Large intestine (tissue), 3 donors: Measurements from ENCODE around the gene LRRC23. TPM values are rescaled to one million over a fixed set of nuclear protein-coding genes. Genes with fewer than 3 reads are reported as not detected.

Experiments used
- DNase-seq, 2 donors: peaks; one replicate each; pipeline versions ENCODE4 v3.0.0 to v3.0.0-alpha.2; 2013
- H3K27ac ChIP-seq: one replicate; pipeline ENCODE4 v1.5.1; 2013; ENCODE audit warnings: low read length
- H3K27me3 ChIP-seq: 2 replicates; pipeline ENCODE4 v1.6.1; 2013; ENCODE audit warnings: low read length; ENCODE audit not compliant: control insufficient read depth, insufficient read depth
- H3K36me3 ChIP-seq: 2 replicates; pipeline ENCODE4 v1.6.1; 2013; ENCODE audit warnings: low read length; ENCODE audit not compliant: control insufficient read depth, insufficient read depth
- H3K4me1 ChIP-seq: one replicate; pipeline ENCODE4 v1.6.1; 2013; ENCODE audit warnings: low read length; ENCODE audit not compliant: control insufficient read depth, insufficient read depth
- H3K4me3 ChIP-seq: one replicate; pipeline ENCODE4 v1.5.1; 2013; ENCODE audit warnings: low read length
- H3K9me3 ChIP-seq: one replicate; pipeline ENCODE4 v1.6.1; 2013; ENCODE audit warnings: mild to moderate bottlenecking, low read depth, low read length, moderate library complexity; ENCODE audit not compliant: control insufficient read depth
- WGBS: methylation state at CpG from one replicate; pipeline ENCODE4 v1.1.5; 2013; ENCODE audit warnings: low lambda C conversion rate; ENCODE audit not compliant: insufficient coverage; 5-methylcytosine and 5-hydroxymethylcytosine counted together
- polyA plus RNA-seq: library from polyadenylated mRNA; unstranded; fragments of 120-200 nt; gene quantifications from one replicate; pipeline ENCODE4 v1.2.1, GENCODE V29; 2013

The LRRC23 gene
- polyA plus RNA-seq, 1 donor = 8.2 TPM

DNA sequence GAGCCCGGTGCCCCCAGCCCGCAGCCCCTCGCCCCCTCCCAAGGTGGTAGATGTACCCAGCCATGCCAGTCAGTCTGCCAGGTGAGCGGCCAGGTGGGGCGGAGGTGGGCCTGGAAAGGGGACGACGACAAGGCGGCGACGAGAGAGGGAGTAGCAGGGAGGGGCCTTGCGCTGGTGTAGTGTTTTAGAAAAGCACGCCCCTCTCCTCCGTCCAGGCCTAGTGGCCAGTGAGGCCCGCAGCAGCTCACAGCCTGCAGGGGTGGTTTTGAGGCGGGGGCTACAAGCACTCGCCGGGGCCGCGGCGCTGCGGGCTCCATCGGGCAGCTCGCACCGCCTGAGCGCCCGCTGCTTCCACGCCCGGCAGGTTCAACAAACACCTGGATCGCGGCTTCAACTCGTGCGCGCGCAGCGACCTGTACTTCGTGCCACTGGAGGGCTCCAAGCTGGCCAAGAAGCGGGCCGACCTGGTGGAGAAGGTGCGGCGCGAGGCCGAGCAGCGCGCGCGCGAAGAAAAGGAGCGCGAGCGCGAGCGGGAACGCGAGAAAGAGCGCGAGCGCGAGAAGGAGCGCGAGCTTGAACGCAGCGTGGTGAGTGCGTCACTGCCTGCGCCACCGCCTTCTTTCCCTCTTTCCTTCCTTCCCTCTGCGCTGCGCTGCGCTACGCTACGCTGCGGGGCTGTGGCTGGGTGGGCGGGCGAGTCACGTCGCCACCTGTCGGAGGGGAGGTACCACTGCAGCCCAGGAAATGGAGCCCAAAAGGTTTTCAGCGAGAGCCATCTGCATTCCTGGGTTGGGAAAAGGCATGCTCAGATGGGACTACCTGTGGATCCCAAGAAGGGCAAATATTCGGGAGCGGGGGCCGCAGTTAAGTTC, 33.1 kb downstream of the LRRC23 start:
- WGBS = 0% methylated on average over 2 of the region's 80 CpGs
- H3K9me3 ChIP-seq = no peaks in the 10 kb centered on the region
- no peaks in the 10 kb centered on the region for H3K27me3 ChIP-seq
- DNase-seq = peak; percentile 97 to 98
- peak overlapping the region; percentile 92 for H3K27ac ChIP-seq
- peaks cover 71% of the 10 kb centered on the region for H3K36me3 ChIP-seq
- H3K4me3 ChIP-seq = peak overlapping the region; percentile 69
- H3K4me1 ChIP-seq = peaks cover 10% of the 10 kb centered on the region

DNA sequence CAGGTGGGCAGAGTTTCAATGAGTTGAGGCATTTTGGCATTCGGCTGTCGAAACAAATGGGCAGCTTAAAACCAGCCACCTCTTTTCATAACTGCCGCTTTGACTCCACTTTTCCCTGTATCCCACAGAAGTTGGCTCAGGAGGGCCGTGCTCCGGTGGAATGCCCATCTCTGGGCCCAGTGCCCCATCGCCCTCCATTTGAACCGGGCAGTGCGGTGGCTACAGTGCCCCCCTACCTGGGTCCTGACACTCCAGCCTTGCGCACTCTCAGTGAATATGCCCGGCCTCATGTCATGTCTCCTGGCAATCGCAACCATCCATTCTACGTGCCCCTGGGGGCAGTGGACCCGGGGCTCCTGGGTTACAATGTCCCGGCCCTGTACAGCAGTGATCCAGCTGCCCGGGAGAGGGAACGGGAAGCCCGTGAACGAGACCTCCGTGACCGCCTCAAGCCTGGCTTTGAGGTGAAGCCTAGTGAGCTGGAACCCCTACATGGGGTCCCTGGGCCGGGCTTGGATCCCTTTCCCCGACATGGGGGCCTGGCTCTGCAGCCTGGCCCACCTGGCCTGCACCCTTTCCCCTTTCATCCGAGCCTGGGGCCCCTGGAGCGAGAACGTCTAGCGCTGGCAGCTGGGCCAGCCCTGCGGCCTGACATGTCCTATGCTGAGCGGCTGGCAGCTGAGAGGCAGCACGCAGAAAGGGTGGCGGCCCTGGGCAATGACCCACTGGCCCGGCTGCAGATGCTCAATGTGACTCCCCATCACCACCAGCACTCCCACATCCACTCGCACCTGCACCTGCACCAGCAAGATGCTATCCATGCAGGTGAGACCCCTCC, 34.0 kb downstream of the LRRC23 start:
- no peak for DNase-seq
- H3K27ac ChIP-seq = peak overlapping the region; percentile 92
- H3K27me3 ChIP-seq = no peaks in the 10 kb centered on the region
- H3K9me3 ChIP-seq = no peaks in the 10 kb centered on the region
- H3K4me1 ChIP-seq = peaks cover 14% of the 10 kb centered on the region
- H3K4me3 ChIP-seq = peak overlapping the region; percentile 69
- WGBS = no CpG with 5 or more reads among the region's 32 CpGs
- peaks cover 66% of the 10 kb centered on the region for H3K36me3 ChIP-seq

DNA sequence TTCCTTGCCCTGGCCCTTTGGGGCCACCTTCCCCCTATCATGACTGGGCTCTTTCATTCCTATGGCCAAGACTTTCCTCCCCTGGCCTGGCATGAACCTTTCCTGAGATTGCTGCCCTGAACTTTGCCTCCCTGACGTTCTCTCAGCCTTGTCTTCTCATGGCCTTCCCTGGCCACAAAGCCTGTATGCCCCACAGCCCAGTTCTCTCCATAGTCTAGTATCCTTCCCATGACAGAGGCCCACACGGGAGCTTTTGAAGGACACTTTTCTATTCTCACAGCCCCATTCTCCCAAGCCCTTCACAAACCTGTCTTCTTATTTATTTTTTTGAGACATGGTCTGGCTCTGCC, 34.5 kb downstream of the LRRC23 start:
- Histone ChIP-seq H3K36me3 (peaks cover 60% of the 10 kb centered on the region), H3K9me3 (no peaks in the 10 kb centered on the region), H3K4me1 (peaks cover 15% of the 10 kb centered on the region), H3K4me3 (no peak overlapping the region), H3K27me3 (no peaks in the 10 kb centered on the region), H3K27ac (no peak overlapping the region)
- DNase-seq = peak in 1 of 2 donors; percentile 29
- WGBS = 0% methylated on average over 1 of the region's 2 CpGs

DNA sequence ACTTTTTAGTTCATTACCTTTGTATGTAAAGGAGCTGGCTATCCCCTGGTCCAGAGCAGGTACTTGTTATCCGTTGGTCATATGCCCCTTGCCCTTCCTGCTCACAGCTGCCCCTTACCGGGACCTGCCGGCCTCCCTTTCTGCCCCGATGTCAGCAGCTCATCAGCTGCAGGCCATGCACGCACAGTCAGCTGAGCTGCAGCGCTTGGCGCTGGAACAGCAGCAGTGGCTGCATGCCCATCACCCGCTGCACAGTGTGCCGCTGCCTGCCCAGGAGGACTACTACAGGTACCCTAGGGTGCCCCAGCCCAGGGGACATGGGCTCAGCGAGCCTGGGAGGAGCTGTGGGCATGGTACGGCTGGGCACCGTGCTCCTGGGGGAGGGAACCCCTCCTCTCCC, 36.6 kb downstream of the LRRC23 start:
- peaks cover 31% of the 10 kb centered on the region for H3K4me1 ChIP-seq
- H3K9me3 ChIP-seq = no peaks in the 10 kb centered on the region
- H3K36me3 ChIP-seq = peaks cover 43% of the 10 kb centered on the region
- H3K27ac ChIP-seq = no peak overlapping the region
- no peak overlapping the region for H3K4me3 ChIP-seq
- no peaks in the 10 kb centered on the region for H3K27me3 ChIP-seq
- whole genome bisulfite sequencing = no CpG with 5 or more reads among the region's 12 CpGs
- no peak for DNase-seq

DNA sequence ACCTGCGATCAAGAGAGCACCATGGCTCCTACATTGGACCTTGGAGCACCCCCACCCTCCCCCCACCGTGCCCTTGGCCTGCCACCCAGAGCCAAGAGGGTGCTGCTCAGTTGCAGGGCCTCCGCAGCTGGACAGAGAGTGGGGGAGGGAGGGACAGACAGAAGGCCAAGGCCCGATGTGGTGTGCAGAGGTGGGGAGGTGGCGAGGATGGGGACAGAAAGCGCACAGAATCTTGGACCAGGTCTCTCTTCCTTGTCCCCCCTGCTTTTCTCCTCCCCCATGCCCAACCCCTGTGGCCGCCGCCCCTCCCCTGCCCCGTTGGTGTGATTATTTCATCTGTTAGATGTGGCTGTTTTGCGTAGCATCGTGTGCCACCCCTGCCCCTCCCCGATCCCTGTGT, 37.2 kb downstream of the LRRC23 start:
- peak in 1 of 2 donors; percentile 20 for DNase-seq
- no CpG with 5 or more reads among the region's 12 CpGs for WGBS
- no peaks in the 10 kb centered on the region for H3K9me3 ChIP-seq
- H3K27ac ChIP-seq = no peak overlapping the region
- no peak overlapping the region for H3K4me3 ChIP-seq
- peaks cover 38% of the 10 kb centered on the region for H3K36me3 ChIP-seq
- no peaks in the 10 kb centered on the region for H3K27me3 ChIP-seq
- H3K4me1 ChIP-seq = peaks cover 29% of the 10 kb centered on the region

DNA sequence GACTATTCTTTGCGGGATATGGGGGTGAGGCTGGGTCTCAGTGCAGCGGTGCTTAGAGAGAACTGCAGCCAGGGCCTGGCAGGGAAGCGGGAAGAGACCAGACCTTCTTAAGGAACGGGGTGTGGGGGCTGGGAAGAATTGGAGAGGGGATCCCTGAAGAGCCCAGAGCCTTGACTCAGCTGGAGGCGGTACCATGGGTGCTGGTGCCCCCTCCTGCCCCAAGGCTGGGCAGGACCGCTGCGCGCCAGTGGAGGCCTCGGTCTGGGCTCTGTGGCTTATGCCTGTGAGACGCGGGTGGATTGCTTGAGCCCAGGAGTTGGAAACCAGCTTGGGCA, 37.7 kb downstream of the LRRC23 start:
- WGBS = no CpG with 5 or more reads among the region's 11 CpGs
- H3K4me1 ChIP-seq = peaks cover 30% of the 10 kb centered on the region
- no peak overlapping the region for H3K4me3 ChIP-seq
- DNase-seq = peak in 1 of 2 donors; percentile 14
- H3K9me3 ChIP-seq = no peaks in the 10 kb centered on the region
- no peak overlapping the region for H3K27ac ChIP-seq
- H3K27me3 ChIP-seq = no peaks in the 10 kb centered on the region
- peaks cover 37% of the 10 kb centered on the region for H3K36me3 ChIP-seq

DNA sequence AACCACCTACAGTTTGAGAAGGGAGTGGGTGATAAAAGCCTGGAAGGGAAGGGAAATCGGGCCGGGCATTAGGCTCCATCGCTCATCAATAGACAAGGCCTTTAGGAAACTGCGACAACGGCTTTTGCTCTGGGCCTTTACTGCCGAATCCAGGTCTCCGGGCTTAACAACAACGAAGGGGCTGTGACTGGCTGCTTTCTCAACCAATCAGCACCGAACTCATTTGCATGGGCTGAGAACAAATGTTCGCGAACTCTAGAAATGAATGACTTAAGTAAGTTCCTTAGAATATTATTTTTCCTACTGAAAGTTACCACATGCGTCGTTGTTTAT, 38.7 kb downstream of the LRRC23 start:
- H3K27me3 ChIP-seq = no peaks in the 10 kb centered on the region
- H3K27ac ChIP-seq = peak overlapping the region; percentile 98
- H3K9me3 ChIP-seq = no peaks in the 10 kb centered on the region
- DNase-seq = peak; percentile 85 to 89
- H3K4me1 ChIP-seq = peaks cover 27% of the 10 kb centered on the region
- no CpG with 5 or more reads among the region's 13 CpGs for WGBS
- H3K36me3 ChIP-seq = peaks cover 36% of the 10 kb centered on the region
- peak overlapping the region; percentile 70 for H3K4me3 ChIP-seq

DNA sequence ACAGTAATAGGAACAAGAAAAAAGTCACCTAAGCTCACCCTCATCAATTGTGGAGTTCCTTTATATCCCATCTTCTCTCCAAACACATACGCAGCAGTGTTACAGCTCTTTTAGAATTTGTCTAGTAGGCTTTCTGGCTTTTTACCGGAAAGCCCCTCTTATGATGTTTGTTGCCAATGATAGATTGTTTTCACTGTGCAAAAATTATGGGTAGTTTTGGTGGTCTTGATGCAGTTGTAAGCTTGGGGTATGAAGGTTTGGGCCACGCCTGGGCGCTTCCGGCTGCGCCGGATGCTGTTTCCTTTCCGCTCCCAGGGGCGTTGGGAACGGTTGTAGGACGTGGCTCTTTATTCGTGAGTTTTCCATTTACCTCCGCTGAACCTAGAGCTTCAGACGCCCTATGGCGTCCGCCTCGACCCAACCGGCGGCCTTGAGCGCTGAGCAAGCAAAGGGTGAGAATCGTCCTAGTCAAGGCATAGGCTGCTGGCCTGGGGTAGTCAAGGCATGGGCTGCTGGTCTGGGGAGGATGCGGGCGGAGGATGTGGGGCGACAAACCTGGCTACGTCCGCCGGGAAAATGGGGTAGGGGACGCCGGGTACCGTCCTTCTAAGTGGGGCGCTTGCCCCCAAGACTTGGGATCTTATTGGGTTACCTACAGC, 39.2 kb downstream of the LRRC23 start, which contains the start of the genes C12orf57 and RNU7-1:
C12orf57 (plus strand) TSS at position 301 of the 659 bp plus-strand sequence; CDS start at position 401, 100 bp downstream.
RNU7-1 (plus strand) TSS at position 95 of the 659 bp plus-strand sequence.
- peak within 1 kb of the TSS; percentile 70 for H3K4me3 ChIP-seq
- no peaks in the 10 kb centered on the region for H3K9me3 ChIP-seq
- H3K27ac ChIP-seq = peak within 1 kb of the TSS; percentile 98
- H3K36me3 ChIP-seq = peaks cover 31% of the 10 kb centered on the region
- DNase-seq = peak; percentile 92 to 95
- no CpG with 5 or more reads among the region's 31 CpGs for WGBS
- H3K4me1 ChIP-seq = peaks cover 25% of the 10 kb centered on the region
- H3K27me3 ChIP-seq = no peaks in the 10 kb centered on the region

DNA sequence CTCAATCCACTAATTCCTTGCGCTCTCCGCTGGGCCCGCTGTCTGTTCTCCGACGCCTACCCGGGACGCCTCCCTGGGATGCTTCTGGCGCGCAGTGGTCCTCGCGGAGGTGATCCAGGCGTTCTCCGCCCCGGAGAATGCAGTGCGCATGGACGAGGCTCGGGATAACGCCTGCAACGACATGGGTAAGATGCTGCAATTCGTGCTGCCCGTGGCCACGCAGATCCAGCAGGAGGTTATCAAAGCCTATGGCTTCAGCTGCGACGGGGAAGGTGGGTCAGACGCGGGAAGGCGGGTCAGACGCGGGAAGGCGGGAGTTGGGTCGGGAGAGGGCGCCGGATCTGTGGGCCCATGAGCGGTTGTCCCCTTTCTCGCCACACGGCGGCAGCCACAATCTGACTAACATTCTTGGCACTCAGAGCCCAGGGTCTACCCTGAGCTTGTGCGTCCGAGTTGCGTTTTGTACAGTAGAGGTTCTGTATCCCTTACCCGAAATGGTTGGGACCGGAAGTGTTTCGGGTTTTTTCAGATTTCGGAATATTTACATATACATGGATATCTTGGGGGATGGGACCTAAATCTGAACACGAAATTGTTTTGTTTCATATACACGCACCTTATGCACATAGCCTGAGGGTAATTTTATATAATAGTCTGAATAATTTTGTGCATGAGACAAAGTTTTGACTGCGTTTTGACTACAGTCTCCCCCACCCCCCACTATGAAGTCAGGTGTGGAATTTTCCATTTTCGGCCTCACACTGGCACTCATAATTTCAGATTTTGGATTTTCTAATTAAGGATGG, 40.0 kb downstream of the LRRC23 start:
- Histone ChIP-seq H3K27ac (peak overlapping the region; percentile 98), H3K36me3 (peaks cover 25% of the 10 kb centered on the region), H3K9me3 (no peaks in the 10 kb centered on the region), H3K27me3 (no peaks in the 10 kb centered on the region), H3K4me1 (peaks cover 25% of the 10 kb centered on the region), H3K4me3 (peak overlapping the region; percentile 70)
- 20% methylated on average over 6 of the region's 48 CpGs for WGBS
- peak; percentile 86 to 92 for DNase-seq
